Inferior parietal cortex (tissue), 1 donor: ENCODE measurements around the gene HNRNPC.
A peak's percentile ranks its signal among the peaks of the same experiment; 100 is the strongest.
"Not testable (repeated sequence)": the region's sequence is repeated elsewhere in the genome, so short reads cannot be mapped to it uniquely, and the experiment has no call there.

Experiments
- DNase-seq: peaks from one replicate; pipeline ENCODE4 v3.0.0-alpha.2; 2016; ENCODE audit errors: extremely low spot score

HNRNPC gene

GRCh38 chr14:21268617-21269251, 508 bp downstream of the HNRNPC start:
- DNase-seq: peak; percentile 40

GRCh38 chr14:21267886-21268616, 1.2 kb downstream of the HNRNPC start:
- no peak for DNase-seq

GRCh38 chr14:21267431-21267845, 1.8 kb downstream of the HNRNPC start:
- no peak for DNase-seq

GRCh38 chr14:21264025-21264801, 5.0 kb downstream of the HNRNPC start:
- no peak for DNase-seq

GRCh38 chr14:21263284-21264024, 5.8 kb downstream of the HNRNPC start:
- no peak for DNase-seq

GRCh38 chr14:21262410-21262809, 6.8 kb downstream of the HNRNPC start:
- DNase-seq: no peak

GRCh38 chr14:21261824-21262223, 7.4 kb downstream of the HNRNPC start:
- no peak for DNase-seq

GRCh38 chr14:21258889-21259787, 10.1 kb downstream of the HNRNPC start:
- no peak for DNase-seq

- no peak for DNase-seq
Measured at GRCh38 chr14:21258005-21258888, 11.0 kb downstream of the HNRNPC start.

- DNase-seq: no peak
Measured at GRCh38 chr14:21257394-21257909, 11.8 kb downstream of the HNRNPC start.

- no peak for DNase-seq
Measured at GRCh38 chr14:21256539-21257393, 12.5 kb downstream of the HNRNPC start.

GRCh38 chr14:21256102-21256447, 13.2 kb downstream of the HNRNPC start:
- DNase-seq: not testable (repeated sequence)

- no peak for DNase-seq
Measured at GRCh38 chr14:21255385-21256101, 13.7 kb downstream of the HNRNPC start.

- DNase-seq: no peak
Measured at GRCh38 chr14:21252149-21252548, 17.1 kb downstream of the HNRNPC start.

GRCh38 chr14:21251215-21251614, 18.0 kb downstream of the HNRNPC start:
- no peak for DNase-seq

- no peak for DNase-seq
Measured at GRCh38 chr14:21248739-21249411, 20.4 kb downstream of the HNRNPC start.

GRCh38 chr14:21248338-21248737, 20.9 kb downstream of the HNRNPC start:
- no peak for DNase-seq

- no peak for DNase-seq
Measured at GRCh38 chr14:21245813-21246212, 23.4 kb downstream of the HNRNPC start.
